SK-N-MC (cell line): ENCODE data around the gene ZNF366.

Source experiments
- EZH2 ChIP-seq: fragments of 200-600 bp; sonication (generic); IDR thresholded peaks from one replicate; pipeline ENCODE4 v1.6.1; 2017; ENCODE audit warnings: antibody characterized with exemption
- POLR2AphosphoS5 ChIP-seq: IDR thresholded peaks from 2 replicates; pipeline ENCODE4 v1.6.1; 2012; ENCODE audit warnings: mild to moderate bottlenecking, low read depth, low read length, borderline replicate concordance

- TF ChIP-seq EZH2 (no peak), POLR2AphosphoS5 (no peak)
Observed at GRCh38 chr5:72523960-72524582, 16.9 kb upstream of the ZNF366 start.
